PC-3 (cell line): ENCODE measurements around the gene TMC2. TPM values are rescaled to one million over a fixed set of nuclear protein-coding genes. Genes with fewer than 3 reads are reported as not detected.

ENCODE experiments used
- ATAC-seq: fragments of 200-7000 bp; cut with Tn5 transposase; 2 replicates; pipeline ENCODE4 v1.9.1; 2020; ENCODE audit warnings: mild to moderate bottlenecking, moderate library complexity
- BruUV-seq: library from RNA; stranded (reverse); fragments of 400-500 nt; replicated peaks from 2 replicates; lab custom pipeline; 2021; lab: Mats Ljungman, UMichigan
- CTCF ChIA-PET: fragments of 300-600 bp; sonication (Branson Sonifier 250); formaldehyde crosslinking; loops from one replicate; lab custom pipeline; 2022; ENCODE audit warnings: antibody characterized with exemption; lab: Charles Lee
- POLR2A ChIA-PET: fragments of 300-600 bp; sonication (Branson Sonifier 250); formaldehyde crosslinking; loops from one replicate; lab custom pipeline; 2022; ENCODE audit warnings: antibody characterized with exemption; ENCODE audit not compliant: unreplicated experiment; lab: Charles Lee
- DNase-seq: peaks from one replicate; pipeline ENCODE4 v3.0.0-alpha.2; 2015
- H2AFZ ChIP-seq: fragments of 300-600 bp; sonication (generic); 2 replicates; pipeline ENCODE4 v1.6.0; 2016; ENCODE audit warnings: antibody characterized with exemption, low read length
- H3F3A ChIP-seq: fragments of 300-600 bp; sonication (generic); one replicate; pipeline ENCODE4 v1.6.0; 2017; ENCODE audit warnings: antibody characterized with exemption, low read length, control low read depth, mild to moderate bottlenecking; ENCODE audit not compliant: unreplicated experiment
- H3K27ac ChIP-seq: fragments of 300-600 bp; sonication (generic); 2 replicates; pipeline ENCODE4 v1.5.1; 2016; ENCODE audit warnings: mild to moderate bottlenecking, low read length
- H3K27me3 ChIP-seq: fragments of 300-600 bp; sonication (generic); 2 replicates; pipeline ENCODE4 v1.6.1; 2016; ENCODE audit warnings: low read length, mixed read lengths
- H3K36me3 ChIP-seq: fragments of 300-600 bp; sonication (generic); 2 replicates; pipeline ENCODE4 v1.6.1; 2016; ENCODE audit warnings: low read depth, mixed run types, low read length, mixed read lengths
- H3K4me1 ChIP-seq: fragments of 300-600 bp; sonication (generic); 2 replicates; pipeline ENCODE4 v1.5.1; 2016; ENCODE audit warnings: low read length; ENCODE audit not compliant: insufficient read depth
- H3K4me2 ChIP-seq: fragments of 300-600 bp; sonication (generic); 2 replicates; pipeline ENCODE4 v1.6.0; 2016; ENCODE audit warnings: low read length
- H3K4me3 ChIP-seq: fragments of 300-600 bp; sonication (generic); 2 replicates; pipeline ENCODE4 v1.5.1; 2016; ENCODE audit warnings: mild to moderate bottlenecking, low read length, mixed read lengths
- H3K79me2 ChIP-seq: fragments of 300-600 bp; sonication (generic); 2 replicates; pipeline ENCODE4 v1.6.1; 2017; ENCODE audit warnings: low read length, mixed read lengths
- H3K9ac ChIP-seq: fragments of 300-600 bp; sonication (generic); 2 replicates; pipeline ENCODE4 v1.6.0; 2016; ENCODE audit warnings: mild to moderate bottlenecking, low read length
- H3K9me2 ChIP-seq: fragments of 300-600 bp; sonication (generic); replicated peaks from 2 replicates; pipeline ENCODE4 v1.6.1; 2016; ENCODE audit warnings: mixed run types, low read length, mixed read lengths
- H3K9me3 ChIP-seq: fragments of 300-600 bp; sonication (generic); 2 replicates; pipeline ENCODE4 v1.6.1; 2016; ENCODE audit warnings: low read length, mixed read lengths
- H4K20me1 ChIP-seq: fragments of 300-600 bp; sonication (generic); 2 replicates; pipeline ENCODE4 v1.6.1; 2016; ENCODE audit warnings: low read length, mixed read lengths
- CTCF ChIP-seq: fragments of 300-600 bp; sonication (generic); conservative IDR thresholded peaks from 2 replicates; pipeline ENCODE4 v1.5.1; 2017; ENCODE audit warnings: antibody characterized with exemption, low read depth, mild to moderate bottlenecking, low read length
- EZH2 ChIP-seq: fragments of 300-600 bp; sonication (generic); IDR thresholded peaks from one replicate; pipeline ENCODE4 v1.6.1; 2017; ENCODE audit warnings: antibody characterized with exemption, mild to moderate bottlenecking, low read length; ENCODE audit not compliant: unreplicated experiment
- EZH2phosphoT487 ChIP-seq: fragments of 300-600 bp; sonication (generic); IDR thresholded peaks from 2 replicates; pipeline ENCODE4 v1.6.1; 2018; ENCODE audit warnings: mild to moderate bottlenecking, antibody characterized with exemption, low read length, borderline replicate concordance
- intact Hi-C: fragments of 100-400 bp; cut with micrococcal nuclease; formaldehyde crosslinking; loops from 2 replicates; pipeline ENCODE4 v1.9.0; 2023
- total RNA-seq: library from RNA; depleted of rRNA; stranded (reverse); fragments of >200 nt; gene quantifications from 2 replicates; pipeline ENCODE4 v1.2.3, GENCODE V29; 2014

TMC2 gene
- total RNA-seq, 1 experiment from 2014 or later = not detected

GRCh38 chr20:2535711-2536559 lies 438 bp upstream of the TMC2 start:
- BruUV-seq = no TSS peak
- no peak for DNase-seq
- H3K4me1 ChIP-seq = no peaks in the 10 kb centered on the region
- ChIA-PET CTCF (no interaction called here), POLR2A (no interaction called here)
- H3F3A ChIP-seq = no peaks in the 10 kb centered on the region
- intact Hi-C loops = no loop called here
- H3K27ac ChIP-seq = no peak overlapping the region
- no peak overlapping the region for H3K4me2 ChIP-seq
- H3K9ac ChIP-seq = no peak overlapping the region
- no peaks in the 10 kb centered on the region for H4K20me1 ChIP-seq
- H3K4me3 ChIP-seq = no peak overlapping the region
- ATAC-seq = no peak
- H3K27me3 ChIP-seq = peaks cover 91% of the 10 kb centered on the region
- no peaks in the 10 kb centered on the region for H3K9me3 ChIP-seq
- no peaks in the 10 kb centered on the region for H3K9me2 ChIP-seq
- H2AFZ ChIP-seq = no peak overlapping the region
- H3K79me2 ChIP-seq = no peaks in the 10 kb centered on the region
- H3K36me3 ChIP-seq = no peaks in the 10 kb centered on the region
- TF ChIP-seq EZH2 (no peak), CTCF (no peak), EZH2phosphoT487 (no peak)

GRCh38 chr20:2537101-2537500 lies 728 bp downstream of the TMC2 start:
- H3K9me2 ChIP-seq = no peaks in the 10 kb centered on the region
- no peak overlapping the region for H2AFZ ChIP-seq
- ATAC-seq = no peak
- TF ChIP-seq CTCF (no peak), EZH2phosphoT487 (no peak), EZH2 (no peak)
- H3K27ac ChIP-seq = no peak overlapping the region
- no peak overlapping the region for H3K4me3 ChIP-seq
- H3K27me3 ChIP-seq = peaks cover 96% of the 10 kb centered on the region
- BruUV-seq = no TSS peak
- no peaks in the 10 kb centered on the region for H4K20me1 ChIP-seq
- DNase-seq = no peak
- no peaks in the 10 kb centered on the region for H3K9me3 ChIP-seq
- CTCF ChIA-PET = no interaction called here
- H3K36me3 ChIP-seq = no peaks in the 10 kb centered on the region
- H3K4me1 ChIP-seq = no peaks in the 10 kb centered on the region
- intact Hi-C loops = no loop called here
- H3K79me2 ChIP-seq = no peaks in the 10 kb centered on the region
- H3K9ac ChIP-seq = no peak overlapping the region
- POLR2A ChIA-PET = no interaction called here
- H3K4me2 ChIP-seq = no peak overlapping the region
- H3F3A ChIP-seq = no peaks in the 10 kb centered on the region

GRCh38 chr20:2538356-2538755 lies 2.0 kb downstream of the TMC2 start:
- Histone ChIP-seq H2AFZ (no peak overlapping the region), H3K27me3 (peaks cover 91% of the 10 kb centered on the region), H3K79me2 (no peaks in the 10 kb centered on the region), H3K9ac (no peak overlapping the region), H3K4me2 (no peak overlapping the region), H4K20me1 (no peaks in the 10 kb centered on the region), H3K36me3 (no peaks in the 10 kb centered on the region), H3K27ac (no peak overlapping the region), H3F3A (no peaks in the 10 kb centered on the region), H3K4me1 (no peaks in the 10 kb centered on the region), H3K9me2 (no peaks in the 10 kb centered on the region), H3K4me3 (no peak overlapping the region), H3K9me3 (no peaks in the 10 kb centered on the region)
- POLR2A ChIA-PET = no interaction called here
- intact Hi-C loops = no loop called here
- no TSS peak for BruUV-seq
- TF ChIP-seq CTCF = no peak
- no peak for TF ChIP-seq EZH2phosphoT487
- TF ChIP-seq EZH2 = no peak
- DNase-seq (no peak), ATAC-seq (no peak)
- CTCF ChIA-PET = no interaction called here
